Liver (tissue), 9 donors: ENCODE results near the gene DET1. TPM values are rescaled to one million over a fixed set of nuclear protein-coding genes. Genes with fewer than 3 reads are reported as not detected.

Experiments
- DNase-seq: peaks from one replicate; pipeline ENCODE4 v3.0.0-alpha.2; 2017; ENCODE audit warnings: low spot score
- H3K27ac ChIP-seq, 2 donors: one replicate each; pipeline ENCODE4 v1.7.0; 2013; ENCODE audit warnings: inconsistent platforms in 2 of 2, low read length in 2 of 2, control low read depth in 1 of 2, low read depth in 1 of 2, mild to moderate bottlenecking in 1 of 2
- H3K27me3 ChIP-seq, 4 donors: one replicate each; pipeline versions ENCODE4 v1.6.1 to v1.7.0; 2013; ENCODE audit warnings: low read length in 3 of 4, inconsistent platforms in 1 of 4, mild to moderate bottlenecking in 1 of 4, moderate library complexity in 1 of 4; ENCODE audit not compliant: control insufficient read depth in 4 of 4, insufficient read depth in 4 of 4
- H3K36me3 ChIP-seq, 4 donors: one replicate each; pipeline versions ENCODE4 v1.6.1 to v1.7.0; 2013; ENCODE audit warnings: low read length in 3 of 4, mild to moderate bottlenecking in 3 of 4, low read depth in 1 of 4, moderate library complexity in 1 of 4; ENCODE audit not compliant: control insufficient read depth in 4 of 4, insufficient read depth in 3 of 4
- H3K4me1 ChIP-seq, 4 donors: one replicate each; pipeline versions ENCODE4 v1.6.1 to v1.7.0; 2013; ENCODE audit warnings: low read length in 3 of 4, mild to moderate bottlenecking in 3 of 4, moderate library complexity in 1 of 4; ENCODE audit not compliant: control insufficient read depth in 4 of 4, insufficient read depth in 4 of 4
- H3K4me3 ChIP-seq, 3 donors: one replicate each; pipeline versions ENCODE4 v1.6.1 to v1.7.0; 2013; ENCODE audit warnings: low read length in 3 of 3, control low read depth in 1 of 3, low read depth in 1 of 3, mild to moderate bottlenecking in 1 of 3
- H3K9ac ChIP-seq, 2 donors: one replicate each; pipeline ENCODE4 v1.7.0; 2013; ENCODE audit warnings: low read length in 2 of 2, mild to moderate bottlenecking in 2 of 2, moderate library complexity in 2 of 2, control low read depth in 1 of 2, low read depth in 1 of 2
- H3K9me3 ChIP-seq, 4 donors: one replicate each; pipeline versions ENCODE4 v1.6.1 to v1.7.0; 2013; ENCODE audit warnings: low read length in 3 of 4; ENCODE audit not compliant: control insufficient read depth in 4 of 4
- FOXA1 ChIP-seq: IDR thresholded peaks from 2 replicates; pipeline ENCODE4 v1.6.1; 2016; ENCODE audit warnings: antibody characterized with exemption
- GABPA ChIP-seq, 2 donors: IDR thresholded peaks in 1 of 2; conservative IDR thresholded peaks in 1 of 2; 2 replicates each; pipeline ENCODE4 v1.6.1; 2016; ENCODE audit warnings: antibody characterized with exemption in 2 of 2, mild to moderate bottlenecking in 1 of 2, moderate library complexity in 1 of 2
- HNF4G ChIP-seq: IDR thresholded peaks from 2 replicates; pipeline ENCODE4 v1.6.1; 2016; ENCODE audit warnings: antibody characterized with exemption
- JUND ChIP-seq, 2 donors: IDR thresholded peaks; 2 replicates each; pipeline ENCODE4 v1.6.1; 2016; ENCODE audit warnings: antibody characterized with exemption in 2 of 2
- NR2F2 ChIP-seq: IDR thresholded peaks from 2 replicates; pipeline ENCODE4 v1.6.1; 2016; ENCODE audit warnings: antibody characterized with exemption
- TAF1 ChIP-seq: conservative IDR thresholded peaks from 2 replicates; pipeline ENCODE4 v1.6.1; 2016; ENCODE audit warnings: antibody characterized with exemption, mild to moderate bottlenecking
- WGBS: extraction: QIAGEN DNeasy Blood & Tissue Kit; methylation state at CpG from one replicate; pipeline ENCODE4 v1.1.7; 2013; 5-methylcytosine and 5-hydroxymethylcytosine counted together
- polyA plus RNA-seq, 2 donors: library from polyadenylated mRNA; stranded (reverse) in 1 of 2; unstranded in 1 of 2; fragments of 200-250 nt in 1 of 2; fragments of >200 nt in 1 of 2; fragmentation: Nextera tagmentation in 1 of 2; extraction: Ambion mirVana in 1 of 2; gene quantifications; one replicate each; pipeline versions ENCODE4 v1.2.1 to v1.2.3, GENCODE V29; 2013 to 2015
- total RNA-seq, 2 donors: library from RNA; depleted of rRNA; stranded (reverse); fragments of >200 nt; gene quantifications; one replicate each; pipeline ENCODE4 v1.2.3, GENCODE V29; 2014
- TF ChIP-seq, protein P1 (sequence below): IDR thresholded peaks from 2 replicates; pipeline ENCODE4 v1.6.1; 2016; ENCODE audit warnings: antibody characterized with exemption
- TF ChIP-seq, protein P2 (sequence below): IDR thresholded peaks from 2 replicates; pipeline ENCODE4 v1.6.1; 2016; ENCODE audit warnings: antibody characterized with exemption, mild to moderate bottlenecking
- TF ChIP-seq, protein P3 (sequence below): IDR thresholded peaks from 2 replicates; pipeline ENCODE4 v1.6.1; 2016; ENCODE audit warnings: antibody characterized with exemption
- donor health status: healthy.
- donor health status: healthy.
- donor health status: healthy.
- donor health status: healthy.
- donor health status: healthy.

DET1 gene
- total and polyA plus RNA-seq, 4 donors: 1.3 to 5.4 (median 2.4) TPM

DNA sequence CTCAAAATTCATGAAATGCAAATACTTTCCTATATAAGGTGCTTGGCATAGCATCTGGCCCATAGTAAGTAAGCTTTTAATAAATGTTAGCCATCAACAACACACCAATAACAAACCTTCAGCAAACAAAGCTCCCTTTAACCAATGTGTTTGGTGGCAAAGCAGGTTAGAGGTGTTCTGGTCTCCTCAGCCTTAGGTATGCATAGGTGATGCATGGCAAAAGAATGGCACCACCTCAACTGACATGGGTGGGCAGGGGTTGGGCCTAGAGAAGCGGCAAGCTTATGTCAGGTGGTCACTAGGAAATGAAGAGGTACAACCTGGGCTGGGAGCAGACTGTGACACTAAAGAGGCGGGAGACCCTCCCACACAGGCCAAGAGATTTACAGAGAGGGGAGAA is 40.8 kb downstream of the DET1 start:
- peaks cover 0 to 15% (median 0%) of the 10 kb centered on the region in 4 donors for H3K36me3 ChIP-seq

DNA sequence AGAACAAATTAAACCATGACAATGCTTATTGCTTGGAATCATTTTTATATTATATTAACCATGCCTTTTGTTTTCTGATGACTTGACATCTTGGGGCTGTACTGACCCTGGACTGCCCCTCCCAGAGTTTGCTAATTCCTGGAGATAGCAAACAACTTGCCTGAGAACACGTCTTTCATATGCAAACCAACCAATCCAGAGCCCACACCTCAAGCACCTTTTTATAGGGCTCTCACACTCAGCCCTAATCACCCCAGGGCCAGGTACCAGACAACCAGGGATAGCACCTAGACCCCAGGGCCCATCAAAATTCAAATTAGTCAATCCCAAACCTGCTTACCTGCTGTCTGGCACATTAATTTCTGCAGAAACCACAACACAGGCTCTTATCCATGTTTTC is 42.0 kb downstream of the DET1 start:
- Histone ChIP-seq H3K4me1 (no peaks in the 10 kb centered on the region), H3K4me3 (no peak overlapping the region), H3K27ac (no peak overlapping the region), H3K9me3 (no peaks in the 10 kb centered on the region), H3K27me3 (no peaks in the 10 kb centered on the region), H3K9ac (no peak overlapping the region), H3K36me3 (peaks cover 0 to 7% (median 0%) of the 10 kb centered on the region in 4 donors)
- no peak for DNase-seq
- TF ChIP-seq, protein P1, sequence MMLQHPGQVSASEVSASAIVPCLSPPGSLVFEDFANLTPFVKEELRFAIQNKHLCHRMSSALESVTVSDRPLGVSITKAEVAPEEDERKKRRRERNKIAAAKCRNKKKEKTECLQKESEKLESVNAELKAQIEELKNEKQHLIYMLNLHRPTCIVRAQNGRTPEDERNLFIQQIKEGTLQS: no peak
- TF ChIP-seq GABPA (IDR thresholded peaks at IDR 0.05 in 1 of 2, conservative IDR thresholded peaks at IDR 0.05 in 1 of 2) (no peak), HNF4G (no peak), NR2F2 (no peak), TAF1 (no peak), JUND (IDR thresholded peaks at IDR 0.05) (no peak), FOXA1 (no peak)
- WGBS: 88% methylated on average over 1 of the region's 1 CpG

More for the DNA sequence above, 40.8 kb downstream of the DET1 start:
- WGBS: 95% methylated on average over 2 of the region's 2 CpGs
- no peak overlapping the region for H3K4me3 ChIP-seq
- TF ChIP-seq, protein P2, sequence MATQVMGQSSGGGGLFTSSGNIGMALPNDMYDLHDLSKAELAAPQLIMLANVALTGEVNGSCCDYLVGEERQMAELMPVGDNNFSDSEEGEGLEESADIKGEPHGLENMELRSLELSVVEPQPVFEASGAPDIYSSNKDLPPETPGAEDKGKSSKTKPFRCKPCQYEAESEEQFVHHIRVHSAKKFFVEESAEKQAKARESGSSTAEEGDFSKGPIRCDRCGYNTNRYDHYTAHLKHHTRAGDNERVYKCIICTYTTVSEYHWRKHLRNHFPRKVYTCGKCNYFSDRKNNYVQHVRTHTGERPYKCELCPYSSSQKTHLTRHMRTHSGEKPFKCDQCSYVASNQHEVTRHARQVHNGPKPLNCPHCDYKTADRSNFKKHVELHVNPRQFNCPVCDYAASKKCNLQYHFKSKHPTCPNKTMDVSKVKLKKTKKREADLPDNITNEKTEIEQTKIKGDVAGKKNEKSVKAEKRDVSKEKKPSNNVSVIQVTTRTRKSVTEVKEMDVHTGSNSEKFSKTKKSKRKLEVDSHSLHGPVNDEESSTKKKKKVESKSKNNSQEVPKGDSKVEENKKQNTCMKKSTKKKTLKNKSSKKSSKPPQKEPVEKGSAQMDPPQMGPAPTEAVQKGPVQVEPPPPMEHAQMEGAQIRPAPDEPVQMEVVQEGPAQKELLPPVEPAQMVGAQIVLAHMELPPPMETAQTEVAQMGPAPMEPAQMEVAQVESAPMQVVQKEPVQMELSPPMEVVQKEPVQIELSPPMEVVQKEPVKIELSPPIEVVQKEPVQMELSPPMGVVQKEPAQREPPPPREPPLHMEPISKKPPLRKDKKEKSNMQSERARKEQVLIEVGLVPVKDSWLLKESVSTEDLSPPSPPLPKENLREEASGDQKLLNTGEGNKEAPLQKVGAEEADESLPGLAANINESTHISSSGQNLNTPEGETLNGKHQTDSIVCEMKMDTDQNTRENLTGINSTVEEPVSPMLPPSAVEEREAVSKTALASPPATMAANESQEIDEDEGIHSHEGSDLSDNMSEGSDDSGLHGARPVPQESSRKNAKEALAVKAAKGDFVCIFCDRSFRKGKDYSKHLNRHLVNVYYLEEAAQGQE: no peak
- H3K27me3 ChIP-seq: no peaks in the 10 kb centered on the region
- H3K9ac ChIP-seq: no peak overlapping the region
- no peaks in the 10 kb centered on the region for H3K9me3 ChIP-seq
- no peak overlapping the region for H3K27ac ChIP-seq
- H3K4me1 ChIP-seq: no peaks in the 10 kb centered on the region
- no peak for DNase-seq

DNA sequence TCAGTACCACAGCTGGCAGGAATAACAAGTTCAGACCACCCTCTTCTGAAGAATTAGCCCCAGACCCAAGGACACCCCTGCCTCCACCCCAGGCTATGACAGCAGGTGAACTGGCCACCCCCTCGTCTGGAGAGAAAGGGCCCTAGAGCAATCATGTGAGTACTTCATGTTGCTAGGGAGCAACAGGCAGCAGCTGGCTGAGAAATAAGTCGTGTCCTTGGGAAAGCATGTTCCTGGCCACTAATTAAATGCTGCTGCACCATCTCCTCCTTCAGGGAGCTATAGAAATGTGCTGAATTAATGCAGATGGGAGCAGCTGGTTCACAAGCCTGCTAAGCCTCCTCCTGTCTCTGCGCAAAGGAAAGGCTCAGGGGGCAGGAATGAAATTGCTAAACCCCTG is 47.5 kb downstream of the DET1 start:
- H3K4me1 ChIP-seq: no peaks in the 10 kb centered on the region
- TF ChIP-seq, protein P3, sequence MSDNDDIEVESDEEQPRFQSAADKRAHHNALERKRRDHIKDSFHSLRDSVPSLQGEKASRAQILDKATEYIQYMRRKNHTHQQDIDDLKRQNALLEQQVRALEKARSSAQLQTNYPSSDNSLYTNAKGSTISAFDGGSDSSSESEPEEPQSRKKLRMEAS: no peak
- TF ChIP-seq FOXA1: no peak
- DNase-seq: no peak
- no peak overlapping the region for H3K9ac ChIP-seq
- H3K27ac ChIP-seq: no peak overlapping the region
- no peaks in the 10 kb centered on the region for H3K36me3 ChIP-seq
- WGBS: 88% methylated on average over 3 of the region's 3 CpGs
- H3K9me3 ChIP-seq: no peaks in the 10 kb centered on the region
- H3K4me3 ChIP-seq: no peak overlapping the region
- H3K27me3 ChIP-seq: no peaks in the 10 kb centered on the region

DNA sequence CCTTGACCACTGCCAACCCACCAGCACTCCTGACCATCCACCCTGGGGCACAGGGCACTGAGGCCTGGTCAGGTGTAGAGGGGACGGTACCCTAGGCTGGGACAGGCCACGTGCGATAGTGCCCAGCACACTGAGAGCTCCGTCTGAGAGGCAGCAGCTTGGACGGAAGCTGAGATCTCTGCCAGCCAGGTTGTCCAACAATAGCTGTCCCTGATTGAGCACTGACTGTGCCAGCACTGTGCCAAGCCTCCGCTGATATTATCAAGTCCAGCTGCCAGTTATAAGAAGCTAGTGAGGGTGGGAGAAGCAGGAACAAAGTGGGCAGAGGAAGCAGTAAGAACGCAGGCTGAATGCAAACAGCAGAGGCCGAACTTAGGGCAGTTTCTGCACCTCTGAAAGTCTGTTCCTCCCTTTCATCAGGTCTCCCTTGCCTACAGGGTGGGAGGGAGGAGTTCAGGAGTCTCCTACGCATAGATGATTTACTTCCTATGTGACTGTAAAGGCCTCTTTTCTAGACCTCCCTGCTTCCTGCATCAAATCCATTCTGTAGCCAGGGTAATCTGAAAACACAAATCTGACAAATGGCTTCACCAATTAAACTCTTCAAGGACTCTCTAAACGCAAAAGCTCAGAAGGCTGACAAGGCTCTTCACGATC is 49.2 kb downstream of the DET1 start:
- Histone ChIP-seq H3K4me1 (no peaks in the 10 kb centered on the region), H3K27ac (no peak overlapping the region), H3K27me3 (no peaks in the 10 kb centered on the region), H3K9ac (no peak overlapping the region), H3K36me3 (no peaks in the 10 kb centered on the region), H3K4me3 (no peak overlapping the region), H3K9me3 (no peaks in the 10 kb centered on the region)
- WGBS: 93% methylated on average over 11 of the region's 11 CpGs
- TF ChIP-seq JUND (IDR thresholded peaks at IDR 0.05) (no peak), GABPA (IDR thresholded peaks at IDR 0.05 in 1 of 2, conservative IDR thresholded peaks at IDR 0.05 in 1 of 2) (no peak)
- TF ChIP-seq, protein P1: no peak
- no peak for DNase-seq
